ENCODE results near the gene CYP3A5. TPM values are rescaled to one million over a fixed set of nuclear protein-coding genes. Genes with fewer than 3 reads are reported as not detected.
A peak's percentile ranks its signal among the peaks of the same experiment; 100 is the strongest.
"Not testable (repeated sequence)": the region's sequence is repeated elsewhere in the genome, so short reads cannot be mapped to it uniquely, and the experiment has no call there.

The CYP3A5 gene
- total RNA-seq (2021): 2.0 and 3.2 TPM in 2 replicates
- Bru-seq, nascent RNA: percentile 22 among the genes with signal in this experiment
- BruChase-seq, experiment 1, labeled RNA remaining after a 2-hour chase: percentile 30 among the genes with signal in this experiment
- percentile 26 among the genes with signal in this experiment for BruChase-seq, experiment 2, labeled RNA remaining after a 6-hour chase
- long read RNA-seq, partial matches to known transcripts: 2 of 9 reads
- long read RNA-seq, other reads (novel, unspliced or antisense): 6 of 9 reads

- Histone ChIP-seq H3K79me2 (ENCODE audit: low read depth) (no peaks in the 10 kb centered on the region), H4K20me1 (ENCODE audit: insufficient read depth) (no peaks in the 10 kb centered on the region), H3K27ac (peak within 1 kb of the TSS; percentile 51), H3K4me1 (replicated peaks; ENCODE audit: insufficient read depth) (peaks cover 15% of the 10 kb centered on the region), H3K36me3 (ENCODE audit: low read depth) (no peaks in the 10 kb centered on the region), H2AFZ (peak within 1 kb of the TSS; percentile 22; the same call in 1 of the 2 replicates), H3F3A (ENCODE audit: insufficient read depth, low read depth) (no peaks in the 10 kb centered on the region), H3K9me3 (ENCODE audit: insufficient read depth, low read depth) (no peaks in the 10 kb centered on the region), H3K27me3 (ENCODE audit: insufficient read depth, low read depth) (no peaks in the 10 kb centered on the region), H3K4me2 (peak within 1 kb of the TSS; percentile 58), H3K9me2 (ENCODE audit: insufficient read depth) (no peaks in the 10 kb centered on the region), H3K4me3 (peak within 1 kb of the TSS; percentile 4; the same call in 1 of the 2 replicates)
- TSS peak; percentile 98 for BruUV-seq (replicated peaks)
- ChIA-PET CTCF (no interaction called here), POLR2A (ENCODE audit: unreplicated experiment) (interaction anchor here (0.9 kb wide), 1 partner anchor 15 kb away, joined by 4 read pairs; no protein-coding TSS in a partner anchor)
- intact Hi-C loops (cut with micrococcal nuclease; ENCODE audit: unreplicated experiment): no loop called here
- no peak for TF ChIP-seq EZH2 (IDR thresholded peaks at IDR 0.05; ENCODE audit: low read depth)
- TF ChIP-seq CTCF (conservative IDR thresholded peaks at IDR 0.05): no peak
- DNase-seq: peak in 1 of 2 experiments; percentile 12
Measured at GRCh38 chr7:99679400-99680191, at the start of gene CYP3A5. Gene CYP3A5 (minus strand): TSS chr7:99679996. CDS start chr7:99679896, 100 bp downstream.

DNA sequence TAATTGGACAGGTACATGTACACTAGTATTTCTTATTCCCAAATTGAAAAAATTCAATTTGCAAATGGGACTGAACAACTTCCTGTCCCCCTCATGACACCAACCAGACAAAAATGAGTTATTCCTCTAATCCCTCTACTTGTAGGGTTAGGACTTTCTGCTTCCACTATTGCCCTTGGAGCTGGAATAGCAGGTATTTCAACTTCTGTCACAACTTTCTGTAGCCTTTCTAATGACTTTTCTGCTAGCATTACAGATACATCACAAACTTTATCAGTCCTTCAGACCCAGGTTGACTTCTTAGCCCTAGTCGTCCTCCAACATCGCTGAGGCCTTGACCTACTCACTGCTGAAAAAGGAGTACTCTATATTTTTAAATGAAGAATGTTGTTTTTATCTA, 48.8 kb upstream of the CYP3A5 start:
- intact Hi-C loops (cut with micrococcal nuclease; ENCODE audit: unreplicated experiment): no loop called here
- no peak overlapping the region for H2AFZ ChIP-seq
- TF ChIP-seq CTCF (conservative IDR thresholded peaks at IDR 0.05) (no peak), EZH2 (IDR thresholded peaks at IDR 0.05; ENCODE audit: low read depth) (no peak)
- H3K36me3 ChIP-seq (ENCODE audit: low read depth): no peaks in the 10 kb centered on the region
- peak overlapping the region; percentile 13; the same call in 1 of the 2 replicates for H3K4me3 ChIP-seq
- peaks cover 27% of the 10 kb centered on the region for H3F3A ChIP-seq (ENCODE audit: insufficient read depth, low read depth)
- DNase-seq: peak; percentile 33 to 81
- no peaks in the 10 kb centered on the region for H4K20me1 ChIP-seq (ENCODE audit: insufficient read depth)
- H3K27me3 ChIP-seq (ENCODE audit: insufficient read depth, low read depth): no peaks in the 10 kb centered on the region
- H3K9me3 ChIP-seq (ENCODE audit: insufficient read depth, low read depth): no peaks in the 10 kb centered on the region
- ChIA-PET CTCF (no interaction called here), POLR2A (ENCODE audit: unreplicated experiment) (no interaction called here)
- peak overlapping the region; percentile 62 for H3K27ac ChIP-seq
- H3K79me2 ChIP-seq (ENCODE audit: low read depth): no peaks in the 10 kb centered on the region
- peaks cover 42% of the 10 kb centered on the region for H3K4me1 ChIP-seq (replicated peaks; ENCODE audit: insufficient read depth)
- H3K4me2 ChIP-seq: peak overlapping the region; percentile 82
- no TSS peak for BruUV-seq (replicated peaks)
- H3K9me2 ChIP-seq (ENCODE audit: insufficient read depth): no peaks in the 10 kb centered on the region

DNA sequence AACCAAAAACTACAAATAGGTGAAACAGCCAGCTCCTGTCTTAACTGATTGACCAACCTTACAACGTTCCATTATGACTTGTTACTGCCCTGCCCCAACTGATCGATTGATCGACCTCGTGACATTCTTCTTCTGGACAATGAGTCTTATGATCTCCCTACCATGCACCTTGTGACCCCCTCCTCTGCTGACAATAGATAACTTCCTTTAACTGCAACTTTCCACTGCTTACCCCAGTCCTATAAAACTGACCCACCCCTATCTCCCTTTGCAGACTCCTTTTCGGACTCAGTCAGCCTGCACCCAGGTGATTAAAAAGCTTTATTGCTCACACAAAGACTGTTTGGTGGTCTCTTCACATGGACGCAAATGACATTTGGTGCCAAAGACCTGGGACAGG, 43.4 kb upstream of the CYP3A5 start:
- POLR2A ChIA-PET (ENCODE audit: unreplicated experiment); H3K27me3 ChIP-seq (ENCODE audit: insufficient read depth, low read depth); H3K4me2 ChIP-seq; H3K9me3 ChIP-seq (ENCODE audit: insufficient read depth, low read depth); H4K20me1 ChIP-seq (ENCODE audit: insufficient read depth); intact Hi-C loops (cut with micrococcal nuclease; ENCODE audit: unreplicated experiment); H3K4me3 ChIP-seq; BruUV-seq (replicated peaks); H3K79me2 ChIP-seq (ENCODE audit: low read depth); DNase-seq; CTCF ChIA-PET; H3K4me1 ChIP-seq (replicated peaks; ENCODE audit: insufficient read depth); H2AFZ ChIP-seq; H3K9me2 ChIP-seq (ENCODE audit: insufficient read depth); H3K36me3 ChIP-seq (ENCODE audit: low read depth); H3K27ac ChIP-seq; H3F3A ChIP-seq (ENCODE audit: insufficient read depth, low read depth): not testable (repeated sequence)
